Neural cell (in vitro differentiated cells): ENCODE data around the gene USP34.

ENCODE experiments used
- EZH2 ChIP-seq: fragments of 200-600, 300-800 bp; shearing (Covaris generic), sonication (generic); IDR thresholded peaks from 2 replicates; pipeline ENCODE4 v1.6.1; 2014; ENCODE audit warnings: antibody characterized with exemption, low read length, borderline replicate concordance, mild to moderate bottlenecking; ENCODE audit not compliant: insufficient read depth, poor library complexity, severe bottlenecking
- MXI1 ChIP-seq: fragments of 450-650 bp; conservative IDR thresholded peaks from 2 replicates; pipeline ENCODE4 v1.6.1; 2014; ENCODE audit warnings: antibody characterized with exemption, mild to moderate bottlenecking; ENCODE audit not compliant: poor library complexity, severe bottlenecking
- POLR2AphosphoS5 ChIP-seq: IDR thresholded peaks from 2 replicates; pipeline ENCODE4 v1.6.1; 2012
- RAD21 ChIP-seq: fragments of 450-650 bp; conservative IDR thresholded peaks from 2 replicates; pipeline ENCODE4 v1.6.1; 2014; ENCODE audit warnings: antibody characterized with exemption, mild to moderate bottlenecking, moderate library complexity
- SMC3 ChIP-seq: fragments of 450-650 bp; conservative IDR thresholded peaks from 2 replicates; pipeline ENCODE4 v1.6.1; 2014; ENCODE audit warnings: antibody characterized with exemption, mild to moderate bottlenecking, moderate library complexity; ENCODE audit not compliant: poor library complexity
- TAF1 ChIP-seq: IDR thresholded peaks from 2 replicates; pipeline ENCODE4 v1.6.1; 2012; ENCODE audit warnings: low read depth
- TF ChIP-seq, protein P1 (sequence below): fragments of 450-650 bp; IDR thresholded peaks from 2 replicates; pipeline ENCODE4 v1.5.1; 2014; ENCODE audit warnings: antibody characterized with exemption, mild to moderate bottlenecking, moderate library complexity; ENCODE audit not compliant: poor library complexity, severe bottlenecking
- TF ChIP-seq, protein P2 (sequence below): IDR thresholded peaks from 2 replicates; pipeline ENCODE4 v1.6.1; 2012; ENCODE audit warnings: borderline replicate concordance

DNA sequence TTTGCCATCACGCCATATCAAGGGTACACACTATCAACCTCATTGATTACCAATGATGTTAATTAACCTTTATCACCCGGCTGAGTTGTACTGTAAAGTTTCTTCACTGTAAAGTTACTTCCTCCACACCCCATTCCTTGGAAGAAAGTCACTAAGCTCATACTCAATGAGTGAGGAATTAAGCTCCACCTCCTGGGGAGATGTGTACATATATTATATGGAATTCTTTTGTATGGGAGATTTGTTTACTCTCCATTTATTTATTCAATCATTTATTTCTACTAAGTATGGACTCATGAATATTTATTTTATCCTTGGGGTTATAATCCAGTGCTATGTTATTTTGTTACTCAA is 252.1 kb downstream of the USP34 start:
- TF ChIP-seq, protein P1, sequence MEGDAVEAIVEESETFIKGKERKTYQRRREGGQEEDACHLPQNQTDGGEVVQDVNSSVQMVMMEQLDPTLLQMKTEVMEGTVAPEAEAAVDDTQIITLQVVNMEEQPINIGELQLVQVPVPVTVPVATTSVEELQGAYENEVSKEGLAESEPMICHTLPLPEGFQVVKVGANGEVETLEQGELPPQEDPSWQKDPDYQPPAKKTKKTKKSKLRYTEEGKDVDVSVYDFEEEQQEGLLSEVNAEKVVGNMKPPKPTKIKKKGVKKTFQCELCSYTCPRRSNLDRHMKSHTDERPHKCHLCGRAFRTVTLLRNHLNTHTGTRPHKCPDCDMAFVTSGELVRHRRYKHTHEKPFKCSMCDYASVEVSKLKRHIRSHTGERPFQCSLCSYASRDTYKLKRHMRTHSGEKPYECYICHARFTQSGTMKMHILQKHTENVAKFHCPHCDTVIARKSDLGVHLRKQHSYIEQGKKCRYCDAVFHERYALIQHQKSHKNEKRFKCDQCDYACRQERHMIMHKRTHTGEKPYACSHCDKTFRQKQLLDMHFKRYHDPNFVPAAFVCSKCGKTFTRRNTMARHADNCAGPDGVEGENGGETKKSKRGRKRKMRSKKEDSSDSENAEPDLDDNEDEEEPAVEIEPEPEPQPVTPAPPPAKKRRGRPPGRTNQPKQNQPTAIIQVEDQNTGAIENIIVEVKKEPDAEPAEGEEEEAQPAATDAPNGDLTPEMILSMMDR, result no peak
- TF ChIP-seq EZH2 (no peak), TAF1 (no peak), SMC3 (no peak), MXI1 (no peak), RAD21 (no peak), POLR2AphosphoS5 (no peak)
- TF ChIP-seq, protein P2, sequence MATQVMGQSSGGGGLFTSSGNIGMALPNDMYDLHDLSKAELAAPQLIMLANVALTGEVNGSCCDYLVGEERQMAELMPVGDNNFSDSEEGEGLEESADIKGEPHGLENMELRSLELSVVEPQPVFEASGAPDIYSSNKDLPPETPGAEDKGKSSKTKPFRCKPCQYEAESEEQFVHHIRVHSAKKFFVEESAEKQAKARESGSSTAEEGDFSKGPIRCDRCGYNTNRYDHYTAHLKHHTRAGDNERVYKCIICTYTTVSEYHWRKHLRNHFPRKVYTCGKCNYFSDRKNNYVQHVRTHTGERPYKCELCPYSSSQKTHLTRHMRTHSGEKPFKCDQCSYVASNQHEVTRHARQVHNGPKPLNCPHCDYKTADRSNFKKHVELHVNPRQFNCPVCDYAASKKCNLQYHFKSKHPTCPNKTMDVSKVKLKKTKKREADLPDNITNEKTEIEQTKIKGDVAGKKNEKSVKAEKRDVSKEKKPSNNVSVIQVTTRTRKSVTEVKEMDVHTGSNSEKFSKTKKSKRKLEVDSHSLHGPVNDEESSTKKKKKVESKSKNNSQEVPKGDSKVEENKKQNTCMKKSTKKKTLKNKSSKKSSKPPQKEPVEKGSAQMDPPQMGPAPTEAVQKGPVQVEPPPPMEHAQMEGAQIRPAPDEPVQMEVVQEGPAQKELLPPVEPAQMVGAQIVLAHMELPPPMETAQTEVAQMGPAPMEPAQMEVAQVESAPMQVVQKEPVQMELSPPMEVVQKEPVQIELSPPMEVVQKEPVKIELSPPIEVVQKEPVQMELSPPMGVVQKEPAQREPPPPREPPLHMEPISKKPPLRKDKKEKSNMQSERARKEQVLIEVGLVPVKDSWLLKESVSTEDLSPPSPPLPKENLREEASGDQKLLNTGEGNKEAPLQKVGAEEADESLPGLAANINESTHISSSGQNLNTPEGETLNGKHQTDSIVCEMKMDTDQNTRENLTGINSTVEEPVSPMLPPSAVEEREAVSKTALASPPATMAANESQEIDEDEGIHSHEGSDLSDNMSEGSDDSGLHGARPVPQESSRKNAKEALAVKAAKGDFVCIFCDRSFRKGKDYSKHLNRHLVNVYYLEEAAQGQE, result no peak
